Activated naive CD8-positive, alpha-beta T cell (primary cell): Measurements from ENCODE around the gene NOP16.

Source experiments
- H3K27ac Mint-ChIP-seq: one replicate; pipeline ENCODE4 v1.8.0; 2021; ENCODE audit warnings: mixed read lengths
- H3K27me3 Mint-ChIP-seq: one replicate; pipeline ENCODE4 v1.8.0; 2021; ENCODE audit warnings: mixed read lengths
- H3K36me3 Mint-ChIP-seq: one replicate; pipeline ENCODE4 v1.8.0; 2021; ENCODE audit warnings: mixed read lengths
- H3K4me1 Mint-ChIP-seq: one replicate; pipeline ENCODE4 v1.8.0; 2021; ENCODE audit warnings: low read depth, mixed read lengths
- H3K4me3 Mint-ChIP-seq: one replicate; pipeline ENCODE4 v1.8.0; 2021; ENCODE audit warnings: mild to moderate bottlenecking, mixed read lengths
- H3K9me3 Mint-ChIP-seq: one replicate; pipeline ENCODE4 v1.8.0; 2021; ENCODE audit warnings: low read depth, mixed read lengths

NOP16 gene

DNA sequence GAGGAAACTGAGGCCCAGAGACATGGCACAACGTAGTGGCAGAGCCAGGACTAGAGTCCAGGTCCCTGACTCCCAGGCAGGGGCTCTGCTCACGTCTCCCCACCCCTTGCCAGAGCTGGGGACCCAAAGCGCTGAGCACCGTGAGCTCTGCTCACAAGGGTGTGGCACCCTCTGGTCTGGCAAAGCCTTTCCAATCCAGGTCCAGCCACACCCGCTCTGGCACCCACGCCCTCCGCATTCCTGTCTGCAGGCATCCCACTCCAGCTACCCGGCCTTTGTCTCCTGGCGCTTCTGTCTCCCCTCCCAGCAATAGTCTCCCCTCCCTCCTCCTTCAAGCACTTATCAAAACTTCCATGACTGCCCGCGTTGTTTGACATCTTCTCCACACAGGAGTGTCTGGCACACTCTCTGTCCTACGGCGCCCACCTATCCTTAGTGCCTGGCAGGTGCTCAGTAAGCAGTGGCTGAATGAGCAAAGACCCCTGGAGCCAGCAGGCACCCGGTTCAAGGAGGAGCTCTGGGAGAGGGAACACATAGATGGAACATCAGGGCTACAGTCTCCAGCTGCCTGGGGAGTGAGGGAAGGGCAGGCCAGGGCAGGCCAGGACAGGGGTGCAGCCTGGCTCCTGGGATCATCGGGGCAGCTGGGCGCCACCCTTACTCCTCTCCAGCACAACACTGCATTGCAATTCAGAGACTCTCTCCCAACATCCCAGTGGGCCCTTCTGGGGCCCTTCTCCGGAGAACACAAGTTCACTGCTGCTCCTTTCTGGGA is 12.2 kb upstream of the NOP16 start:
- Mint-ChIP-seq H3K4me3 (no peak overlapping the region), H3K36me3 (peaks cover 5% of the 10 kb centered on the region), H3K27me3 (no peaks in the 10 kb centered on the region), H3K27ac (no peak overlapping the region), H3K4me1 (no peaks in the 10 kb centered on the region), H3K9me3 (no peaks in the 10 kb centered on the region)

DNA sequence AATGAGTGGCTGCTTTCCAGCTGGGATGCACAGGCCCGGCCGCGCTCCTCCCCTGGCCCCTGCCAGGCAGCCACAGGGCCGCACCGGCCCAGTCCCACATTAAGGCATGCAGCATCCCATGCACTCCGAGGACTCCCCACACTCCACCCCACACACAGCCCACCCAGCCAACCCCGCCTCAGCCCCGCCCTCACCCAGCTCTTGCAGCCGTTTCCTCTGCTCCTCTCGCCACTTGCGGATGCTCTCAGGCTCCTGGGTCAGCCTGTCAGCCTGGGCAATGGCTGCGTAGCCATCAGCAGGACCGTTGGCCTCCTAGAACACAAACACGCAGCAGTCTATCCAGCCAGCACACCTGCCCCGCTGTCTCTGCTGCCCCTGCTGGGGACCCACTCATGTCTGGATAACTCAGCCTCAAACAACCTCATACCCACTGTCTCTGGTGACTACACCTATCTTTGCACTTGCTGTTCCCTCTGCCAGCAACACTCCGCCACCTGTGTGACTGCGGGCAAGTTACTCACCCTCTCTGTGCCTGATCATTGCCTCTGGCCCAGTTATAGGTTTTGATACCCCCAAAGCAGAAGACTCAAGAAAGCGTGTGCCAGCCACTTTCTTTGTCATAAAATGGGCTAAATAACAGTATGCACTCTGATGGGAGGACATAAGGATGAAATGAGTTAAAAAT is 9.5 kb upstream of the NOP16 start:
- Mint-ChIP-seq H3K36me3 (peaks cover 5% of the 10 kb centered on the region), H3K27ac (no peak overlapping the region), H3K4me1 (no peaks in the 10 kb centered on the region), H3K27me3 (no peaks in the 10 kb centered on the region), H3K9me3 (no peaks in the 10 kb centered on the region), H3K4me3 (no peak overlapping the region)

DNA sequence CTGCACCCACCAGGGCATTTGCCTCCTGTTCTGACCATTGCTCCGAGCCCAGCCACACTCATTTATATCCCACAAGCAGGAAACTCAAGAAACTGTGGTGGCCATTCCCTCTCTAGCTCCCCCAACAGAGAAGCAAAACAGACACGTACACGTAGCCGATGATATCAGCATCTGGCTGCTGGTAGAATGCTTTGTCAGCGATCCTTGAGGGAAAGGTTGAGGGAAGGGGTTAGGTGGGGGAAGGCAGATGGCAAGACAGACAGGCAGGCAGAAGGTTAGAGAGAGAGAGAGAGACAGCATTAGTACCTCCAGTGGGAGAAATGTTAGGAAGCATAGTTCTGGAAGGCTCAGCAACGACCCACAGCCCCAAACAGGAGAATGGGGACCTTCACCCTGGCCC is 7.9 kb upstream of the NOP16 start:
- no peak overlapping the region for H3K27ac Mint-ChIP-seq
- no peaks in the 10 kb centered on the region for H3K9me3 Mint-ChIP-seq
- no peaks in the 10 kb centered on the region for H3K27me3 Mint-ChIP-seq
- no peak overlapping the region for H3K4me3 Mint-ChIP-seq
- no peaks in the 10 kb centered on the region for H3K4me1 Mint-ChIP-seq
- no peaks in the 10 kb centered on the region for H3K36me3 Mint-ChIP-seq

DNA sequence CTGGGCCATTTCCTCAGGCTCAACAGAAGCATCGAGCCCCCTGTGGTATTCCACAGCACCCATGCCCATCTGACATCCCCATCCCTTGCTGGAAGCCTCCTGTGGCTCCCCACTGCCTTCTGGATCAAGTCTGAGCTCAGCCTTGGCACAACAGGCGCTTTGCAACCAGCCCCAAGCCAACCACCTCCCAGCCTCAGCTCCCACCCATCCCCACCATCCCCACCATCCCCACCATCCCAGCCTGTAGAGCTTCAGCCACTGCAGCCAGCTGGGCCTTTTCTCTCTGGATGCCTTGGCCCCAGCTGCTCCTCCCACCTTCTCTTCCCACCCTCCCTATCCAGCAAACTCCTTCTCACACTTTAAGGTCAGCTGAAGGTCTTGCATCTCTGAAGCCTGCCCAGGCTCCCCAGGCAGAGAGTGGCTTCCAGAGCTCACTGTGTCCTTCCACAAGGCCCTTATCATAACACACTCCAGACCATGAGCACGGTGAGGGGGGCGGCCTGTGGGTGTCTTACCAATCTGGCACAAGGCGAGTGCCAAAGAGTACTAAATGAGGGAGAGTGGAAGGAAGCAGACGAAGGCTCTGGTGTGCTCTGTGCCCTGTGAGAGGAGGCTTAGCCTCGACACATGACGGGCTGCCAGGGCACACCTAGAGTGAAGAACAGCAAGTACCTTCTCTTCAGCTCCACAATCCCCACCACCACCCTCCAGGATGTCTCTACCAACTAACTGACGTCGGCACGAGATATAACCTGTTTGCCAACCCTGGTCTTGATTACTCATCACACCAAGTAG is 6.7 kb upstream of the NOP16 start:
- Mint-ChIP-seq H3K36me3 (no peaks in the 10 kb centered on the region), H3K4me1 (peaks cover 4% of the 10 kb centered on the region), H3K4me3 (no peak overlapping the region), H3K27ac (no peak overlapping the region), H3K27me3 (no peaks in the 10 kb centered on the region), H3K9me3 (no peaks in the 10 kb centered on the region)

DNA sequence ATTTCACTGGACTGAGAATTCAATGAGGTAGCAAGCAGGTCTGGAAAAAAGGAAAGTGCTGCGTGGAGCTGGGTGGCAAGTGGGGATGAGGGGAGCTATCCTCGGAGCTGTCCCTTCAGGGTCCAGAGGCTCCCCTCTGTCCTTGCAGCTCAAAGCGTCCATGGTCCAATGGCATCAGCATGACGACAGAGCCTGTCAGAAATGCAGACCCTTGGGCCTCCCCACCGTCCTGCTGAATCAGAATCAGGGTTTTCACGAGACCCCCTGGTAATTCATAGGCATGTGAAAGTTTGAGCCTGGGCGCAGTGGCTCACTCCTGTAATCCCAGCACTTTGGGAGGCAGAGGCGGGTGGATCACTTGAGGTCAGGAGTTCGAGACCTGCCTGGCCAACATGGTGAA is 5.7 kb upstream of the NOP16 start:
- no peaks in the 10 kb centered on the region for H3K27me3 Mint-ChIP-seq
- peaks cover 8% of the 10 kb centered on the region for H3K4me1 Mint-ChIP-seq
- no peaks in the 10 kb centered on the region for H3K36me3 Mint-ChIP-seq
- H3K4me3 Mint-ChIP-seq: no peak overlapping the region
- no peaks in the 10 kb centered on the region for H3K9me3 Mint-ChIP-seq
- no peak overlapping the region for H3K27ac Mint-ChIP-seq

DNA sequence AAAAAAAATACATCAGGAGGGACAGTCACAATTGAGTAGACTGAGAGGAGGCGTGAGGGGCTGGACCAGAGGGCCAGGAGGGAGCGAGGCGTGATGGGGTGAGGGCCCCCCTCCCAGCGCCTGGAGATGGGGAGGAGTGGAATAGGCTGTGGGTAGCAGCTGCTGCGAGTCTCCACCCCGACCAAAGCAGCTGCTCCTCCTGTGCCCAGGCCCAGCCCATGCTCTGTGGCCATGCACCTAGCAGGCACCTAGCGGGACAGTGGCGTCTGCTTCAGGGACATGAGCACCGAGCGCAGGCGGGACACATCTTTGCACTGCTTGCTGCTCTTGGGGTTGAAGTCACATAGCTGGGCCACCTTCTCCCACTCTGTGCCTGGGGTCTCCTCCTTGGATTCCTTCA is 4.1 kb upstream of the NOP16 start:
- Mint-ChIP-seq H3K4me3 (no peak overlapping the region), H3K36me3 (peaks cover 3% of the 10 kb centered on the region)

DNA sequence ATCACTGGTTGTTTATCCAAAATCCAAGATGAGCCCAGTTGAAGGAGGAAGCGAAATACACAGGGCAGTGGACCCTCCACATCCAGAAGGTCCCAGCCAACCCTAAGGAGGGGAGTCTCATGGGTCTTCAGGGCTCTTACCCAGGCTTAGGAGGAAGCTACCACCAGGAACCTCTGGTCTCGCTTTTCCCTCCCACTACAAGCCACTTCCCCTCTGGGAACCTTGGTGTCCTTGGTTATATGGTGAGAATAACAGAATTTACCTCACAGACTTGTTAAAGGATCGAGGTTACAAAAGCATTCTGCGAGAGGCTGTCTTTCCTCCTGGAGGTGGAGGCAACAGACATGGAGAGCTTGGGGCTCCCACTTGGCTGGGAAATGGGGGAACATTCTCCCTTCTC is 3.6 kb upstream of the NOP16 start:
- Mint-ChIP-seq H3K27me3 (no peaks in the 10 kb centered on the region), H3K36me3 (peaks cover 5% of the 10 kb centered on the region), H3K4me1 (peaks cover 14% of the 10 kb centered on the region), H3K27ac (peak overlapping the region; percentile 6), H3K4me3 (no peak overlapping the region), H3K9me3 (no peaks in the 10 kb centered on the region)

More for the DNA sequence above, 4.1 kb upstream of the NOP16 start:
- peak overlapping the region; percentile 6 for H3K27ac Mint-ChIP-seq
- H3K4me1 Mint-ChIP-seq: peaks cover 11% of the 10 kb centered on the region
- no peaks in the 10 kb centered on the region for H3K27me3 Mint-ChIP-seq
- H3K9me3 Mint-ChIP-seq: no peaks in the 10 kb centered on the region

DNA sequence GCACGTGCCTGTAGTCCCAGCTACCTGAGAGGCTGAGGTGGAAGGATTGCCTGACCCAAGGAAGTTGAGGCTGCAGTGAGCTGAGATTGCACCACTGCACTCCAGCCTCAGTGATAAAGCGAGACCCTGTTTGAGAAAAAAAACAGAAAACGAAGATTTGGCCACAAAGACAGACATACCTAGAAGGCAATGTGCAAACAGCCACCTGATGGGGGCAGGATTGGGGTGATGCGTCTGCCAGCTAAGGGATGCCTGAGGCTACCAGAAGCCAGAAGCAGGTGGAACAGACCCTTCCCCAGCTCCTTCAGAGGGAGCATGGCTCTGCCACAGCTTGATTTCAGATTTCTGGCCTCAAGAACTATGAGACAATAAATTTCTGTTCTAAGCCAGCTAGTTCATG is 3.1 kb upstream of the NOP16 start:
- no peaks in the 10 kb centered on the region for H3K27me3 Mint-ChIP-seq
- H3K9me3 Mint-ChIP-seq: no peaks in the 10 kb centered on the region
- peaks cover 9% of the 10 kb centered on the region for H3K36me3 Mint-ChIP-seq
- H3K4me3 Mint-ChIP-seq: no peak overlapping the region
- H3K4me1 Mint-ChIP-seq: peaks cover 20% of the 10 kb centered on the region
- peak overlapping the region; percentile 54 for H3K27ac Mint-ChIP-seq

DNA sequence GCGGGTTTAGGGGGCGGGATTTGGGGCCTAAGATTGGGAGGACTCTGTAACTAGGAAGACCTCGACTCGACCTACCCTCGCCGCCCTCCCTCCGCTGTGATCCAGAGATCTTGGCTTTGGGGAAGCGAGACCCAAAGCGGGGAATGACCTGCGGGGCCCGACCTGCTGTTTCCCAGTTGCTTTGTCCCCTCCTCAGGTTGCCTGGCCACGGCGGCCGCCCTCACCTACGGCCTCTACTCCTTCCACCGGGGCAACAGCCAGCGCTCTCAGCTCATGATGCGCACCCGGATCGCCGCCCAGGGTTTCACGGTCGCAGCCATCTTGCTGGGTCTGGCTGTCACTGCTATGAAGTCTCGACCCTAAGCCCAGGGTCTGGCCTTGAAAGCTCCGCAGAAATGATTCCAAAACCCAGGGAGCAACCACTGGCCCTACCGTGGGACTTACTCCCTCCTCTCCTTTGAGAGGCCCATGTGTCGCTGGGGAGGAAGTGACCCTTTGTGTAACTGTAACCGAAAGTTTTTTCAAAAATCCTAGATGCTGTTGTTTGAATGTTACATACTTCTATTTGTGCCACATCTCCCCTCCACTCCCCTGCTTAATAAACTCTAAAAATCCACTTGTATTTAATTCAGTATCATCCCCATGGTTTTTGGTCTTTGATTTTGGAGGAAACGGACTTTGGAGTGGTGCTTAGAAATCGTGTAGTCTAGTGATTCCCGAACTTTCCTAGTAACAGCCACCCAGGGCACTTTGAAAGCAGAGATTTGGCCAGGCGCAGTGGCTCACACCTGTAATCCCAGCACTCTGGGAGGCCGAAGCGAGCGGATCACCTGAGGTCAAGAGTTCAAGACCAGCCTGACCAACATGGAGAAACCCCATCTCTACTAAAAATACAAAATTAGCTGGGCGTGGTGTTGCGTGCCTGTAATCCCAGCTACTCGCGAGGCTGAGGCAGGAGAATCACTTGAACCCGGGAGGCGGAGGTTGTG is 1.0 kb upstream of the NOP16 start:
- H3K4me1 Mint-ChIP-seq: peaks cover 29% of the 10 kb centered on the region

DNA sequence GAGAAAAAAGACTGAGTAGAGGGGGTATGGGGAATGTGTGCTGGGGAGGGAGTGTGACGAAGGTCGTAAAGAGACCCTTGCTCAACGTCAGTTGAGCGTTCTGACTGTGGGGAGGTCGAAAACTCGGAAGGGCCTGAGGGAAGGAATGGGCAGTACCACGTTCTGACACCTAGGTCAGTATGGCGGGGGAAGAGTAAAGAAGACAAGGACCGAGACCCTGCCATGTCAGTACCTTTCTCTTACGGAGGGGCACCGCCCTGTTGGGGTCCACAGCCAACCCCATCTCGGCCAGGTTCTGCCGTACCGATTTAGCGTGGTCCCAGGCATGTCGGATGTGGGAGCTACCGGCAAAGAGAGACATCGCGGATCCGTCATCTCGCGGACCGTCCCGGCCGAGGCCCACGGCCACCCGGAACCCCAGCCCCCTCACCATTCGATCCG is 375 bp downstream of the NOP16 start:
- Mint-ChIP-seq H3K36me3 (peaks cover 12% of the 10 kb centered on the region), H3K27me3 (no peaks in the 10 kb centered on the region), H3K27ac (peak overlapping the region; percentile 100), H3K4me1 (peaks cover 31% of the 10 kb centered on the region), H3K4me3 (peak overlapping the region; percentile 100), H3K9me3 (no peaks in the 10 kb centered on the region)

More for the DNA sequence above, 1.0 kb upstream of the NOP16 start:
- peak overlapping the region; percentile 100 for H3K27ac Mint-ChIP-seq
- H3K36me3 Mint-ChIP-seq: peaks cover 12% of the 10 kb centered on the region
- H3K4me3 Mint-ChIP-seq: peak overlapping the region; percentile 100
- no peaks in the 10 kb centered on the region for H3K27me3 Mint-ChIP-seq
- H3K9me3 Mint-ChIP-seq: no peaks in the 10 kb centered on the region

DNA sequence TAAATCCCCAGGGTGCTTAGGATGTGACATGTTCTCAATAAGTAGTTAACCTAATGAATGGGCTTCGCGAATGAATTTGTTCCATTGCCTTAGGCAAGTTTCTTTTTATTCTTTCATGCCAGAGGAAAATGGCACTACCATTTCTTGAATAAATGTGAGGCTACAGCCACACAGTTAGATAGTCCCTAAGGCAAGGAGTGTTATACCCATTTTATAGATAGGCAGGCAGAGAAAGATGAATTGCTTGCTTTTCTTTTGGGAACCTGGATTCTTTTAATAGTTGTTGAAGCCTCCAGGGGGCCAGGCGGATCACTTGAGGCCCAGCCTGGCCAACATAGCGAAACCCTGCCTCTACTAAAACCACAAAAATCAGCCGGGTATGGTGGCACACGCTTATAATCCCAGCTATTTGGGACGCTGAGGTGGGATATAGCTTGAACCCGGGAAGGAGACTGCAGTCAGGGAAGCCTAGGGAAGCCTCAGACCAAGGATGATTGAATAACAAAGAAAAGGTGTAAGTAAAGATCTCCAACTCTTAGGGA is 943 bp downstream of the NOP16 start:
- Mint-ChIP-seq H3K4me1 (peaks cover 31% of the 10 kb centered on the region), H3K36me3 (peaks cover 12% of the 10 kb centered on the region), H3K27ac (peak overlapping the region; percentile 100), H3K4me3 (peak overlapping the region; percentile 100), H3K27me3 (no peaks in the 10 kb centered on the region), H3K9me3 (no peaks in the 10 kb centered on the region)

DNA sequence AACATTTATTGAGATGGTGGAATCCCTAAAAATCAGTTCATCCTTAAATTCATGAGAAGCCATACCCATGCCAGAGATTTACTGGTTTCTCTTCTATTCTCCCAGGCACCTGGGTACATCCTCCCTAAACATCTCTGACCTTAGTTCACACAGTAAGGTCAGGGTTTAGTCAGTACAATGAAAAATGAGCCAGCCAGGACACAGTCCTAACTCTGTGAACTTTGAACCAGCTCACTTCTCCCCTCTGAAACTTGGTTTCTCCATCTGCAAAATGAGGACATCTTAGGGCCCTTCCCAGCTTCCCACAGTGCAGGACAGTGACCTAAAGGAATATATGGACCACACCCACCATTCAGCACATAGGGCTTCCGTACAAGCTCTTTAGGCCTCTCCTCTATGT is 1.9 kb downstream of the NOP16 start:
- peaks cover 31% of the 10 kb centered on the region for H3K4me1 Mint-ChIP-seq
- H3K27ac Mint-ChIP-seq: peak overlapping the region; percentile 75
- H3K4me3 Mint-ChIP-seq: peak overlapping the region; percentile 100
- H3K27me3 Mint-ChIP-seq: no peaks in the 10 kb centered on the region
- H3K36me3 Mint-ChIP-seq: peaks cover 12% of the 10 kb centered on the region
- no peaks in the 10 kb centered on the region for H3K9me3 Mint-ChIP-seq

DNA sequence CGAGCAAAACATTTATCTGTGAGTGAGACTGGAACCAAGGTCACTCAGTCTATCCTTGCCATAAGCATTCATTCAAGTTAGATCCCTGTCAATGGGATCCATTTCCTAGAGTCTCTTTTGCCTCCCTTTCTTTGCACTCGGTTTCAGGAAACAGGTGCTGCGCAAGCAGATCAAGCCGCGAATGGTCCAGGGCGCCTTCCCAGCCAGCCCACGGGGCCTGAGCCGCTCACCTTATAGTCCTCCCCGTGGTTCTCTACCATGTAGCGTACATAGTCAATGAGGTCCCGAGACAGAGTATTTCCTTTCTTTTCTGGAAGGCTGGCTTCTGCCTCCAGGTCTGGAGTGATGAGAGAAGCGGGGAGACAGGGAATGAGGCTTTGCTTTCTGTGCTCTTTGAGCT is 3.4 kb downstream of the NOP16 start:
- no peaks in the 10 kb centered on the region for H3K9me3 Mint-ChIP-seq
- H3K36me3 Mint-ChIP-seq: peaks cover 12% of the 10 kb centered on the region
- no peaks in the 10 kb centered on the region for H3K27me3 Mint-ChIP-seq
- H3K4me1 Mint-ChIP-seq: peaks cover 27% of the 10 kb centered on the region
- no peak overlapping the region for H3K27ac Mint-ChIP-seq
- H3K4me3 Mint-ChIP-seq: peak overlapping the region; percentile 100

DNA sequence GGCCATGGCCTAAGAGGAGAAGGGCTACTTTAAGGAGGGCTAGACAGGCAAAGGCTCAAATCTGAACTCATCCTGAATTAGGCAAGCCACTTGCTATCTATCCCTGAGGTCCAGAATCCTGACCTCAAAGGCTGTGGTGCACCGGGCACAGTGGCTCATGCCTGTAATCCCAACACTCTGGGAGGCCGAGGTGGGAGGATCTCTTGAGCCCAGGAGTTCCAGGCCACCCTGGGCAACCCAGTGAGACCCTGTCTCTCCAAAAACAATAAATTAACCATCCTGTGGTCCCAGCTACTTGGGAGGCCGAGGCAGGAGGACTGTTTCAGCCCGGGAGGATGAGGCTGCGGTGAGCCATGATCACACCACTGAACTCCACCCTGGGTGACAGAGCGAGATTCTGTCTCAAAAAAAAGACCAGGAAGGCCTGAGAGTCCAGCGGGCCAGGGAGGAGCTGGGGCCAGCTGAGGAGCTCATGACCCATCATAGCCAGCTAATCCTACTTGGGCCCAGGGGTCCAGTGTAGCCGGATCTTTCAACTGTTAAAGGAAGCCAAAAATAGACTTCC is 4.0 kb downstream of the NOP16 start:
- Mint-ChIP-seq H3K4me1 (peaks cover 23% of the 10 kb centered on the region), H3K9me3 (no peaks in the 10 kb centered on the region), H3K27me3 (no peaks in the 10 kb centered on the region), H3K4me3 (peak overlapping the region; percentile 49), H3K36me3 (peaks cover 12% of the 10 kb centered on the region), H3K27ac (no peak overlapping the region)
